ENCODE data around the gene HAPLN2.

HAPLN2 gene

GRCh38 chr1:156643778-156644092 is 24.5 kb downstream of the HAPLN2 start:
- DNase-seq (ENCODE audit: low read depth in 1 of 2, low spot score in 1 of 2), result no peak

- DNase-seq (ENCODE audit: low read depth in 1 of 2, low spot score in 1 of 2), result no peak
These were observed 24.9 kb downstream of the HAPLN2 start for GRCh38 chr1:156644146-156644545.

DNA sequence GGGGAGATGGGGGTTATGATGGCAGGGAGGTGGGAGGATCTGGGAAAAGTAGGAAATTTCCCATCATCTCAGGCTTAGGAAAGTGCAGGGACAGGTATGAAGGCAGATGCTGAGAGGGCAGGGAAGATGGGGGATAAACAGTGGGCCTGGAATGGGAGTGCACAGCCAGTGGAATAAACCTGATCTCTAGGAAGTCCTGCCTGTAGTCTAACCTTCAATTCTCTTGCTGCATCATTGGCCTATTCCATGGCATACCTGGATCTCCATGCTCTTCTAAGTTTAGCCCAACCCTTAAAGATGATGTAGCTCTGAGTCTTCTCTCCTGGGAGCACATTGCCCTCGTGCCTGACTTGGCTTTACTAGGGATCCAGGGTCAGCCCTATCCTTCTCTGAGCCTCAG is 25.4 kb downstream of the HAPLN2 start:
- no peak for DNase-seq (ENCODE audit: low read depth in 1 of 2, low spot score in 1 of 2)

GRCh38 chr1:156645056-156645455 is 25.8 kb downstream of the HAPLN2 start:
- DNase-seq (ENCODE audit: low read depth in 1 of 2, low spot score in 1 of 2), result no peak

DNA sequence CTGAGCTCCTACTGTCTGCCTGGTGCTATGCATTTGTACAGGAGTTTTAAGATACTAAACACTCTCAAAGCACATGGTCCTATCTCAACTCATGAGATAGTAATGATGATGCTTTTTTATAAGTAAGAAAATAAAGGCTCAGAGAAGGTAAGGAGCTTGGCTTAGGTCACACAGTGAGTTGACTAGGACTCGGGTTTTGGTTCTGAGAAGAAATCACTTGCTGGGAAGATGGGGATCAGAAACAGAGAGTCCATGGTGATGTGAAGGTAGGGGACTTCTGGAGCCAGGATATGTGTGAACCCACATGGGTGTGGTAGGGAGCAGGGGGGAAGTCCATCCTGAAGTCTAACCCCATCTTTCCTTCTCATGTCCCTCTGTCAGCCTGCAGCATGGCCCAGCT is 26.5 kb downstream of the HAPLN2 start:
- DNase-seq (ENCODE audit: low read depth in 1 of 2, low spot score in 1 of 2), result no peak

DNA sequence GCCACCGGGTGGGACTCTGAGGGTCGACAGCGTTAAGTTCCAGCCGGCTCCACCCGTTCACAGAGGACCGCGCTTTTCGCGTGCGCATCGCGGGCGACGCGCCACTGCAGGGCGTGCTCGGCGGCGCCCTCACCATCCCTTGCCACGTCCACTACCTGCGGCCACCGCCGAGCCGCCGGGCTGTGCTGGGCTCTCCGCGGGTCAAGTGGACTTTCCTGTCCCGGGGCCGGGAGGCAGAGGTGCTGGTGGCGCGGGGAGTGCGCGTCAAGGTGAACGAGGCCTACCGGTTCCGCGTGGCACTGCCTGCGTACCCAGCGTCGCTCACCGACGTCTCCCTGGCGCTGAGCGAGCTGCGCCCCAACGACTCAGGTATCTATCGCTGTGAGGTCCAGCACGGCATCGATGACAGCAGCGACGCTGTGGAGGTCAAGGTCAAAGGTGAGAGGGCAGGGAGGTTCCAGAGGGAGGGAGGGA is 27.6 kb downstream of the HAPLN2 start:
- DNase-seq (ENCODE audit: low read depth in 1 of 2, low spot score in 1 of 2), result no peak

DNA sequence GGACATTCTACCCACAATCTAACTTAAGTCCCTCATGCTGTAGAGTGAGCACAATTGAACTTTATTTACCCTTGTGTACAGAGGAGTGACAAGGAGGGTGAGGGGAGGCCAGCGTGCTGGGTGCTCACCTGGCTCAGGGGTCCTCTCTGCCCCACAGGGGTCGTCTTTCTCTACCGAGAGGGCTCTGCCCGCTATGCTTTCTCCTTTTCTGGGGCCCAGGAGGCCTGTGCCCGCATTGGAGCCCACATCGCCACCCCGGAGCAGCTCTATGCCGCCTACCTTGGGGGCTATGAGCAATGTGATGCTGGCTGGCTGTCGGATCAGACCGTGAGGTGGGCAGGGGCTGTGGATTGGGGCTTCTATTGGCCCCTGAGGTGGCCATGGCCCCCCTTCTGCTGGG is 28.1 kb downstream of the HAPLN2 start:
- no peak for DNase-seq (ENCODE audit: low read depth in 1 of 2, low spot score in 1 of 2)

DNA sequence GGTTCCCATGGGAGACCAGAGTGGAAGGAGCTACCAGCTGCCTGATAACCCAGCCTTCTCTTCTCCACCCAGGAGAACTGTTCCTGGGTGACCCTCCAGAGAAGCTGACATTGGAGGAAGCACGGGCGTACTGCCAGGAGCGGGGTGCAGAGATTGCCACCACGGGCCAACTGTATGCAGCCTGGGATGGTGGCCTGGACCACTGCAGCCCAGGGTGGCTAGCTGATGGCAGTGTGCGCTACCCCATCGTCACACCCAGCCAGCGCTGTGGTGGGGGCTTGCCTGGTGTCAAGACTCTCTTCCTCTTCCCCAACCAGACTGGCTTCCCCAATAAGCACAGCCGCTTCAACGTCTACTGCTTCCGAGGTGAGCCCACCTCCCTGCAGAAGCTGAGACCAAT is 29.3 kb downstream of the HAPLN2 start:
- no peak for DNase-seq (ENCODE audit: low read depth in 1 of 2, low spot score in 1 of 2)

DNA sequence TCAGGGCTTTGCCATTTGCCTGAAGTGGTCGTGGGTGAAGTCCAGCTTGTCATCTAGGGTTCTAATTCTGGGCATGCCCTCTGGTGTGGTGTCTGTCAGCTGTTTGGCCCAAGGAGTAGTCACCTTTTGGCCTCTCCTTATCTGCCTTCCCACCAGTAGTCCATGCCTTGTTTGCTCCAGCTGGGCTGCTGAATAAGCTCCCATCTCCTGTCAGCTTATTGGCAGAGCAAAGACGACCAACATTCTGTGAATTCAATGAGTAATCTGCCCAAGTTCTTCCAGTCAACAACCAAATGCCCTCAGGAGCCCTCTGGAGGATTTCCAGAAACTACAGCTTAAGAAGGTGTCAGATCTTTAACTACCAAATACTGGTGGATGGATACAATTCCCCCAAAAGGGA is 29.7 kb downstream of the HAPLN2 start:
- DNase-seq (ENCODE audit: low read depth in 1 of 2, low spot score in 1 of 2), result no peak

DNA sequence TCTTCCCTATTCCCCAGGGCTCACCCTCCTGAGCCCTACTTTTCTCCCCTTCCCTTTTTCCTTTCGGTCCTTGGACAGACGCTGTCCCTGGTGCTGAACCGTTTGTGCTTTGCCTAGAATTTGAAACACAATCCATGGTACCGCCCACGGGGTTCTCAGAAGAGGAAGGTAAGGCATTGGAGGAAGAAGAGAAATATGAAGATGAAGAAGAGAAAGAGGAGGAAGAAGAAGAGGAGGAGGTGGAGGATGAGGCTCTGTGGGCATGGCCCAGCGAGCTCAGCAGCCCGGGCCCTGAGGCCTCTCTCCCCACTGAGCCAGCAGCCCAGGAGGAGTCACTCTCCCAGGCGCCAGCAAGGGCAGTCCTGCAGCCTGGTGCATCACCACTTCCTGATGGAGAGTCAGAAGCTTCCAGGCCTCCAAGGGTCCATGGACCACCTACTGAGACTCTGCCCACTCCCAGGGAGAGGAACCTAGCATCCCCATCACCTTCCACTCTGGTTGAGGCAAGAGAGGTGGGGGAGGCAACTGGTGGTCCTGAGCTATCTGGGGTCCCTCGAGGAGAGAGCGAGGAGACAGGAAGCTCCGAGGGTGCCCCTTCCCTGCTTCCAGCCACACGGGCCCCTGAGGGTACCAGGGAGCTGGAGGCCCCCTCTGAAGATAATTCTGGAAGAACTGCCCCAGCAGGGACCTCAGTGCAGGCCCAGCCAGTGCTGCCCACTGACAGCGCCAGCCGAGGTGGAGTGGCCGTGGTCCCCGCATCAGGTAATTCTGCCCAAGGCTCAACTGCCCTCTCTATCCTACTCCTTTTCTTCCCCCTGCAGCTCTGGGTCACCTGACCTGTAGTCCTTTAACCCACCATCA is 33.1 kb downstream of the HAPLN2 start:
- DNase-seq (ENCODE audit: low read depth in 1 of 2, low spot score in 1 of 2), result no peak

GRCh38 chr1:156652992-156653355 is 33.8 kb downstream of the HAPLN2 start:
- no peak for DNase-seq (ENCODE audit: low read depth in 1 of 2, low spot score in 1 of 2)

GRCh38 chr1:156654700-156655099 is 35.5 kb downstream of the HAPLN2 start:
- DNase-seq (ENCODE audit: low read depth in 1 of 2, low spot score in 1 of 2), result no peak

GRCh38 chr1:156655151-156655903 is 36.1 kb downstream of the HAPLN2 start:
- no peak for DNase-seq (ENCODE audit: low read depth in 1 of 2, low spot score in 1 of 2)

DNA sequence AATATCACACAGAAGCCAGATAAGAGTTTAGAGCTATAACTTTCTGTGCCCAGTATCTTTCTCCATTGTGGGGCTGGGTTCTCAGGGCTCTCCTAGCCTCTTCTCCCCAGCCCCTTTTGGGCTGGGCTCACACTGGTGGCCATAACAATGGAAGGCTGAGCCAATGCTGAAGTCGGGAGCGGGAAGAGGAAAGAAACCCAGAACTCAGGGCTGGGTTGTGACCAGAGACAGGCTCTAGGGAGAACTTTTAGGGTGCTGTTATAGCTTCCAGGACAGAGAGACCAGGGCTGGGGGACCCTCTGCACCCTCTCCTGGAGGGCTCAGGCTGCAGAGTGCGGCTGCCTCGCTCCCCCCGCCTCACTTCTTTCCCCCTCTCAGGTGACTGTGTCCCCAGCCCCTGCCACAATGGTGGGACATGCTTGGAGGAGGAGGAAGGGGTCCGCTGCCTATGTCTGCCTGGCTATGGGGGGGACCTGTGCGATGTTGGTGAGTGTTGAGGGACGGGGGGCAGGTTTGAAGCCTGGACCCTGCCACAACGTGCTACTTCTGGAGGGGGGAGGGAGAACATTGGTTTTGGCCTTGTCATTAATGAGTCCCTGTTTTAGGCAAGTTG is 36.8 kb downstream of the HAPLN2 start:
- DNase-seq (ENCODE audit: low read depth in 1 of 2, low spot score in 1 of 2), result no peak

DNA sequence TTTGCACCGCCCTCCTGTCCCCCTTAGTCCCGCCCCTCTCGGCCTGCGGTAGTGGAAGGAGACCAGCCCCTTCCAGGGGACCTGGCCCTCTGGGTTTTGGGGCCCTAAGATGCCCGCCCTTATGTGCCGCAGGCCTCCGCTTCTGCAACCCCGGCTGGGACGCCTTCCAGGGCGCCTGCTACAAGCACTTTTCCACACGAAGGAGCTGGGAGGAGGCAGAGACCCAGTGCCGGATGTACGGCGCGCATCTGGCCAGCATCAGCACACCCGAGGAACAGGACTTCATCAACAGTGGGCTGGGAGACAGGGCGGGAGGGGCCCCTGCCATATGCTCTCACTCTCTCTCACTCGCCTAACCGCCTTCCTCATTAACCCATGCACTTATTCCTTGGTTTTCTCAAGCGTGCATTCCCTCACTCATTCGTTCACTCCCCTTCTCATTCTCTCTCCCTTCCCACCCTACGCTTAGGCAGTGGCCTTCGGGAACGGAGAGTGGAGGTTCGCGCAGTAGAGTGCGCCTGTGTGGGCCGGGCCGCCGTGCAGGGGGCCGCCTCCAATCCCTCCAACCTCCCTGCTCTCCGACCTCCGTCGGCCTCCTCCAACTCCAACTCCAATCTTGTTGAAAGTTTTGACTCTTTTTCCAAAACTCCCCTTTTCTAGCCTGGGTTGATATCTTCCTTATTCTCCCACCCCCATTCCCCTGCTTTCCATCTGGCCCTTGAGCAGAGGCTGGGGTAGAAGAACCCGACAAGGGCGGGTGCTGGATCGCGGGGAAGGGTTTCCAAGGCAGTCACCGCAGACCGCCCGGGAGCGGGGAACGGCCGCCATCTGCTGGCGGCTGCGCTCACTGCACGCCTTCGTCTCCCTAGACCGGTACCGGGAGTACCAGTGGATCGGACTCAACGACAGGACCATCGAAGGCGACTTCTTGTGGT is 37.9 kb downstream of the HAPLN2 start:
- DNase-seq (ENCODE audit: low read depth in 1 of 2, low spot score in 1 of 2), result peak; percentile 62 to 66

- DNase-seq (ENCODE audit: low read depth in 1 of 2, low spot score in 1 of 2), result no peak
These were observed 38.6 kb downstream of the HAPLN2 start for GRCh38 chr1:156657741-156658319.

GRCh38 chr1:156658496-156658895 is 39.3 kb downstream of the HAPLN2 start:
- no peak for DNase-seq (ENCODE audit: low read depth in 1 of 2, low spot score in 1 of 2)

DNA sequence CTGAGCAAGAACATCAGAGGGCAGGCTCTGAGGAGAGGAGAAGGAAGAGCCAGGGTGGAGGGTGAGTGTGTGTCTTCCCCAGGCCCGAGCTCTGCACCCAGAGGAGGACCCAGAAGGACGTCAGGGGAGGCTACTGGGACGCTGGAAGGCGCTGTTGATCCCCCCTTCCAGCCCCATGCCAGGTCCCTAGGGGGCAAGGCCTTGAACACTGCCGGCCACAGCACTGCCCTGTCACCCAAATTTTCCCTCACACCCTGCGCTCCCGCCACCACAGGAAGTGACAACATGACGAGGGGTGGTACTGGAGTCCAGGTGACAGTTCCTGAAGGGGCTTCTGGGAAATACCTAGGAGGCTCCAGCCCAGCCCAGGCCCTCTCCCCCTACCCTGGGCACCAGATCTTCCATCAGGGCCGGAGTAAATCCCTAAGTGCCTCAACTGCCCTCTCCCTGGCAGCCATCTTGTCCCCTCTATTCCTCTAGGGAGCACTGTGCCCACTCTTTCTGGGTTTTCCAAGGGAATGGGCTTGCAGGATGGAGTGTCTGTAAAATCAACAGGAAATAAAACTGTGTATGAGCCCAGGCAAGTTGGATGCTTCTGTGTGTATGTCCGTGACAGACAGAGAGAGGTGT is 39.8 kb downstream of the HAPLN2 start:
- no peak for DNase-seq (ENCODE audit: low read depth in 1 of 2, low spot score in 1 of 2)

DNA sequence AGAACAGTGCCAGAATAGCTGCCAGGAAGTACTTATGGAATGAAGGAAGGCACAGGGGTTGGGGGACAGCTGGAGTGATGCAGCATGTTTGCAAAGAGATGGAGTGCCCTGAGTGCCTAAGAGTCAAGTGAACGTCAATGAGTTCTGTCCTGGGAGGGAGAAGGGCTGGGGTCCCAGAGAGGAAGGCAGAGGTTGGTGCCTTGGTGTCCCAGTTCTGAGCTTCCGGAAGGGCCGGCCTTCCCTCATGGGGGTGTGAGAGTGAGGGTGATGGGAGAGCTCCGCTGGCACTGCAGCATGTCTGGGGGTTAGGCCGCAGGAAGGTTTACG is 40.4 kb downstream of the HAPLN2 start:
- no peak for DNase-seq (ENCODE audit: low read depth in 1 of 2, low spot score in 1 of 2)

GRCh38 chr1:156659988-156660751 is 41.0 kb downstream of the HAPLN2 start:
- DNase-seq (ENCODE audit: low read depth in 1 of 2, low spot score in 1 of 2), result peak; percentile 75 to 86

Data from activated T-helper 1 cell treated with anti-CD3 and anti-CD28 coated beads, Interleukin-2, amount 50 U/mL, for 16 hours (primary cell).